Astrocyte (in vitro differentiated cells and primary cell): ENCODE data around the gene GGNBP2. TPM values are rescaled to one million over a fixed set of nuclear protein-coding genes. Genes with fewer than 3 reads are reported as not detected.

Source experiments
- DNase-seq: peaks from one replicate; pipeline ENCODE4 v3.0.0-alpha.2; 2010; ENCODE audit warnings: low read depth
- FAIRE-seq: peaks from 2 replicates; lab custom pipeline; 2011; peaks lifted over from hg19 to GRCh38; lab: Jason Lieb, UNC
- H2AFZ ChIP-seq: 2 replicates; pipeline ENCODE4 v1.6.0; 2012; ENCODE audit warnings: low read depth, low read length, inconsistent platforms
- H3K27ac ChIP-seq: 2 replicates; pipeline ENCODE4 v1.5.1; 2011; ENCODE audit warnings: low read depth, low read length, inconsistent platforms
- H3K27me3 ChIP-seq: 2 replicates; pipeline ENCODE4 v1.6.0; 2011; ENCODE audit warnings: low read length, inconsistent platforms; ENCODE audit not compliant: insufficient read depth
- H3K36me3 ChIP-seq: 2 replicates; pipeline ENCODE4 v1.5.1; 2011; ENCODE audit warnings: low read length, inconsistent platforms; ENCODE audit not compliant: insufficient read depth
- H3K4me1 ChIP-seq: 2 replicates; pipeline ENCODE4 v1.5.1; 2011; ENCODE audit warnings: low read length, inconsistent platforms; ENCODE audit not compliant: insufficient read depth
- H3K4me2 ChIP-seq: 2 replicates; pipeline ENCODE4 v1.6.0; 2012; ENCODE audit warnings: low read length, inconsistent platforms
- H3K4me3 ChIP-seq: 2 replicates; pipeline ENCODE4 v1.5.1; 2011; ENCODE audit warnings: low read depth, mild to moderate bottlenecking, low read length, inconsistent platforms; ENCODE audit not compliant: insufficient read depth
- H3K79me2 ChIP-seq: 2 replicates; pipeline ENCODE4 v1.6.0; 2012; ENCODE audit warnings: mild to moderate bottlenecking, low read length, inconsistent platforms; ENCODE audit not compliant: insufficient read depth
- H3K9ac ChIP-seq: 2 replicates; pipeline ENCODE4 v1.6.0; 2012; ENCODE audit warnings: mild to moderate bottlenecking, low read length, inconsistent platforms
- H3K9me3 ChIP-seq: 2 replicates; pipeline ENCODE4 v1.5.1; 2012; ENCODE audit warnings: low read depth, mild to moderate bottlenecking, low read length, inconsistent platforms; ENCODE audit not compliant: insufficient read depth
- H4K20me1 ChIP-seq: 2 replicates; pipeline ENCODE4 v1.6.0; 2012; ENCODE audit warnings: low read length, inconsistent platforms; ENCODE audit not compliant: insufficient read depth
- H3K27ac Mint-ChIP-seq: one replicate; pipeline ENCODE4 v1.8.0; 2021; ENCODE audit warnings: mild to moderate bottlenecking, mixed read lengths; ENCODE audit not compliant: unreplicated experiment
- H3K27me3 Mint-ChIP-seq: one replicate; pipeline ENCODE4 v1.8.0; 2021; ENCODE audit warnings: low read depth, mixed read lengths; ENCODE audit not compliant: unreplicated experiment
- H3K36me3 Mint-ChIP-seq: one replicate; pipeline ENCODE4 v1.8.0; 2021; ENCODE audit warnings: low read depth, mixed read lengths; ENCODE audit not compliant: unreplicated experiment
- H3K4me1 Mint-ChIP-seq: one replicate; pipeline ENCODE4 v1.8.0; 2021; ENCODE audit warnings: low read depth, mixed read lengths; ENCODE audit not compliant: unreplicated experiment
- H3K4me3 Mint-ChIP-seq: one replicate; pipeline ENCODE4 v1.8.0; 2021; ENCODE audit warnings: mild to moderate bottlenecking, moderate library complexity, mixed read lengths; ENCODE audit not compliant: unreplicated experiment
- H3K9me3 Mint-ChIP-seq: one replicate; pipeline ENCODE4 v1.8.0; 2021; ENCODE audit warnings: mild to moderate bottlenecking, mixed read lengths; ENCODE audit not compliant: unreplicated experiment
- CTCF ChIP-seq: IDR thresholded peaks from 2 replicates; pipeline ENCODE4 v1.5.1; 2011; ENCODE audit warnings: low read depth, mild to moderate bottlenecking, inconsistent platforms, low read length, moderate library complexity; ENCODE audit not compliant: insufficient read depth
- EZH2 ChIP-seq: IDR thresholded peaks from 2 replicates; pipeline ENCODE4 v1.6.1; 2012; ENCODE audit warnings: mild to moderate bottlenecking, low read length, inconsistent platforms; ENCODE audit not compliant: insufficient read depth
- total RNA-seq: library from RNA; stranded (reverse); gene quantifications from 2 replicates; pipeline ENCODE4 v1.2.1, GENCODE V29; 2021

The GGNBP2 gene
- total RNA-seq, 1 donor from 2014 or later: 80.8 TPM

GRCh38 chr17:36627101-36627500 is 82.4 kb downstream of the GGNBP2 start:
- H3K4me3 ChIP-seq: no peak overlapping the region
- no peaks in the 10 kb centered on the region for H3K4me1 ChIP-seq
- H2AFZ ChIP-seq: no peak overlapping the region
- H3K27ac ChIP-seq: no peak overlapping the region
- no peaks in the 10 kb centered on the region for H3K9me3 ChIP-seq
- H3K79me2 ChIP-seq: no peaks in the 10 kb centered on the region
- H3K9ac ChIP-seq: no peak overlapping the region
- Mint-ChIP-seq H3K9me3 (no peaks in the 10 kb centered on the region), H3K36me3 (peaks cover 2% of the 10 kb centered on the region), H3K27me3 (peaks cover 37% of the 10 kb centered on the region), H3K4me1 (no peaks in the 10 kb centered on the region), H3K4me3 (no peak overlapping the region), H3K27ac (no peak overlapping the region)
- H4K20me1 ChIP-seq: peaks cover 6% of the 10 kb centered on the region
- no peak for TF ChIP-seq EZH2
- no peak for TF ChIP-seq CTCF
- FAIRE-seq (no peak), DNase-seq (no peak)
- H3K4me2 ChIP-seq: no peak overlapping the region
- H3K36me3 ChIP-seq: no peaks in the 10 kb centered on the region
- H3K27me3 ChIP-seq: peaks cover 14% of the 10 kb centered on the region

GRCh38 chr17:36628576-36628975 is 83.9 kb downstream of the GGNBP2 start:
- H3K27ac Mint-ChIP-seq: no peak overlapping the region
- no peak overlapping the region for H3K4me3 ChIP-seq
- H3K4me2 ChIP-seq: no peak overlapping the region
- no peak overlapping the region for H3K9ac ChIP-seq
- DNase-seq (no peak), FAIRE-seq (no peak)
- no peaks in the 10 kb centered on the region for H3K9me3 ChIP-seq
- H3K36me3 Mint-ChIP-seq: peaks cover 2% of the 10 kb centered on the region
- H2AFZ ChIP-seq: no peak overlapping the region
- no peaks in the 10 kb centered on the region for H3K4me1 ChIP-seq
- no peak overlapping the region for H3K27ac ChIP-seq
- H3K4me3 Mint-ChIP-seq: no peak overlapping the region
- H3K27me3 Mint-ChIP-seq: peaks cover 45% of the 10 kb centered on the region
- H3K79me2 ChIP-seq: no peaks in the 10 kb centered on the region
- H3K4me1 Mint-ChIP-seq: no peaks in the 10 kb centered on the region
- H3K27me3 ChIP-seq: peaks cover 29% of the 10 kb centered on the region
- TF ChIP-seq EZH2: no peak
- TF ChIP-seq CTCF: no peak
- H4K20me1 ChIP-seq: peaks cover 6% of the 10 kb centered on the region
- no peaks in the 10 kb centered on the region for H3K9me3 Mint-ChIP-seq
- no peaks in the 10 kb centered on the region for H3K36me3 ChIP-seq

- no peak overlapping the region for H3K9ac ChIP-seq
- TF ChIP-seq EZH2 (no peak), CTCF (peak; percentile 84)
- Mint-ChIP-seq H3K27ac (no peak overlapping the region), H3K9me3 (no peaks in the 10 kb centered on the region), H3K4me1 (no peaks in the 10 kb centered on the region), H3K4me3 (no peak overlapping the region), H3K27me3 (peaks cover 47% of the 10 kb centered on the region), H3K36me3 (peaks cover 2% of the 10 kb centered on the region)
- H3K27ac ChIP-seq: no peak overlapping the region
- DNase-seq (peak; percentile 20), FAIRE-seq (no peak)
- H3K9me3 ChIP-seq: no peaks in the 10 kb centered on the region
- no peaks in the 10 kb centered on the region for H3K4me1 ChIP-seq
- no peaks in the 10 kb centered on the region for H3K36me3 ChIP-seq
- H3K27me3 ChIP-seq: peaks cover 31% of the 10 kb centered on the region
- H3K4me3 ChIP-seq: no peak overlapping the region
- H3K4me2 ChIP-seq: no peak overlapping the region
- peaks cover 6% of the 10 kb centered on the region for H4K20me1 ChIP-seq
- H3K79me2 ChIP-seq: no peaks in the 10 kb centered on the region
- no peak overlapping the region for H2AFZ ChIP-seq
These were observed 84.6 kb downstream of the GGNBP2 start for GRCh38 chr17:36629252-36629847.
